Upper lobe of left lung (tissue), 6 donors: ENCODE results near the gene SLC5A6. TPM values are rescaled to one million over a fixed set of nuclear protein-coding genes. Genes with fewer than 3 reads are reported as not detected.

Source experiments
- ATAC-seq, 2 donors: fragments of 200-7000 bp; cut with Tn5 transposase; one replicate each; pipeline ENCODE4 v1.9.1; 2022; ENCODE audit warnings: mild to moderate bottlenecking in 2 of 2, moderate library complexity in 2 of 2; ENCODE audit not compliant: low FRiP score in 2 of 2
- DNase-seq, 2 donors: peaks; one replicate each; pipeline ENCODE4 v3.0.0-alpha.2; 2019 to 2020
- H3K27ac ChIP-seq, 4 donors: fragments of 200-600 bp; sonication (generic); one replicate each; pipeline ENCODE4 v1.5.1; 2016 to 2019
- H3K27me3 ChIP-seq, 4 donors: fragments of 200-600 bp; sonication (generic); one replicate each; pipeline ENCODE4 v1.5.1; 2017 to 2019
- H3K36me3 ChIP-seq, 4 donors: fragments of 200-600 bp; sonication (generic); one replicate each; pipeline ENCODE4 v1.5.1; 2016 to 2019
- H3K4me1 ChIP-seq, 4 donors: fragments of 200-600 bp; sonication (generic); one replicate each; pipeline ENCODE4 v1.5.1; 2018 to 2019
- H3K4me3 ChIP-seq, 4 donors: fragments of 200-600 bp; sonication (generic); one replicate each; pipeline ENCODE4 v1.5.1; 2017 to 2019; ENCODE audit warnings: mild to moderate bottlenecking in 2 of 4, moderate library complexity in 1 of 4
- H3K9me3 ChIP-seq, 4 donors: fragments of 200-600 bp; sonication (generic); one replicate each; pipeline ENCODE4 v1.5.1; 2018 to 2019
- EP300 ChIP-seq, 4 donors: sonication (generic); formaldehyde crosslinking; IDR thresholded peaks; one replicate each; pipeline ENCODE4 v1.5.1; 2017; ENCODE audit warnings: antibody characterized with exemption in 4 of 4, control low read depth in 2 of 4
- POLR2A ChIP-seq, 4 donors: fragments of 450-650 bp; IDR thresholded peaks; one replicate each; pipeline ENCODE4 v1.5.1; 2016 to 2017; ENCODE audit warnings: antibody characterized with exemption in 4 of 4, mild to moderate bottlenecking in 2 of 4
- POLR2AphosphoS5 ChIP-seq, 2 donors: sonication (generic); formaldehyde crosslinking; IDR thresholded peaks; one replicate each; pipeline ENCODE4 v1.5.1; 2017; ENCODE audit warnings: antibody characterized with exemption in 2 of 2
- WGBS, 2 donors: methylation state at CpG; one replicate each; pipeline ENCODE4 v1.1.5; 2017 to 2018; 5-methylcytosine and 5-hydroxymethylcytosine counted together
- total RNA-seq, 6 donors: library from RNA; depleted of rRNA in 4 of 6; stranded (reverse); fragments of >200 nt in 4 of 6; gene quantifications; one replicate each; pipeline versions ENCODE4 v1.1.0 to v1.2.1, GENCODE V29; 2016 to 2021
- TF ChIP-seq, protein P1 (sequence below), 6 experiments: fragments of 450-650 bp in 4 of 6; fragments of 200-600 bp in 2 of 6; sonication (generic) in 2 of 6; IDR thresholded peaks; one replicate each; pipeline ENCODE4 v1.5.1; 2016 to 2019; ENCODE audit warnings: antibody characterized with exemption in 6 of 6
- donor health status: DM: no; HTN: no; CAD: no; lungs with moderate emphysema.
- donor health status: DM: no; HTN: yes; CAD: no; lungs with severe emphysema.

Gene SLC5A6
- total RNA-seq, 6 donors from 2014 or later, result 13.6 to 29.6 (median 21.0) TPM

DNA sequence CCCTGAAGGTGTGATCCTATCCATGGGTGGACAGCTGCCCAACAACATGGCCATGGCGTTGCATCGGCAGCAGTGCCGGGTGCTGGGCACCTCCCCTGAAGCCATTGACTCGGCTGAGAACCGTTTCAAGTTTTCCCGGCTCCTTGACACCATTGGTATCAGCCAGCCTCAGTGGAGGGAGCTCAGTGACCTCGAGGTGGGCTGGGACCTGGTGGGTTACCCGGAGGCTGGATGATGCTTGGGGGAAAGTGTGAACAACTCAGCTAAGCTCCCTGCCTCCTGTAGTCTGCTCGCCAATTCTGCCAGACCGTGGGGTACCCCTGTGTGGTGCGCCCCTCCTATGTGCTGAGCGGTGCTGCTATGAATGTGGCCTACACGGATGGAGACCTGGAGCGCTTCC, 21.3 kb upstream of the SLC5A6 start:
- TF ChIP-seq POLR2A (IDR thresholded peaks at IDR 0.05) (no peak), POLR2AphosphoS5 (IDR thresholded peaks at IDR 0.05) (no peak), EP300 (IDR thresholded peaks at IDR 0.05) (no peak)
- TF ChIP-seq, protein P1, sequence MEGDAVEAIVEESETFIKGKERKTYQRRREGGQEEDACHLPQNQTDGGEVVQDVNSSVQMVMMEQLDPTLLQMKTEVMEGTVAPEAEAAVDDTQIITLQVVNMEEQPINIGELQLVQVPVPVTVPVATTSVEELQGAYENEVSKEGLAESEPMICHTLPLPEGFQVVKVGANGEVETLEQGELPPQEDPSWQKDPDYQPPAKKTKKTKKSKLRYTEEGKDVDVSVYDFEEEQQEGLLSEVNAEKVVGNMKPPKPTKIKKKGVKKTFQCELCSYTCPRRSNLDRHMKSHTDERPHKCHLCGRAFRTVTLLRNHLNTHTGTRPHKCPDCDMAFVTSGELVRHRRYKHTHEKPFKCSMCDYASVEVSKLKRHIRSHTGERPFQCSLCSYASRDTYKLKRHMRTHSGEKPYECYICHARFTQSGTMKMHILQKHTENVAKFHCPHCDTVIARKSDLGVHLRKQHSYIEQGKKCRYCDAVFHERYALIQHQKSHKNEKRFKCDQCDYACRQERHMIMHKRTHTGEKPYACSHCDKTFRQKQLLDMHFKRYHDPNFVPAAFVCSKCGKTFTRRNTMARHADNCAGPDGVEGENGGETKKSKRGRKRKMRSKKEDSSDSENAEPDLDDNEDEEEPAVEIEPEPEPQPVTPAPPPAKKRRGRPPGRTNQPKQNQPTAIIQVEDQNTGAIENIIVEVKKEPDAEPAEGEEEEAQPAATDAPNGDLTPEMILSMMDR (IDR thresholded peaks at IDR 0.05), result no peak
- Histone ChIP-seq H3K4me3 (no peak overlapping the region), H3K9me3 (no peaks in the 10 kb centered on the region), H3K27me3 (no peaks in the 10 kb centered on the region), H3K4me1 (no peaks in the 10 kb centered on the region), H3K36me3 (peaks cover 44 to 99% (median 86%) of the 10 kb centered on the region in 4 donors), H3K27ac (no peak overlapping the region)
- ATAC-seq, result peak in 1 of 2 donors; percentile 7
- no peak for DNase-seq
- WGBS, 2 donors, result 93 to 95% methylated on average over 9 to 14 of the region's 14 CpGs

DNA sequence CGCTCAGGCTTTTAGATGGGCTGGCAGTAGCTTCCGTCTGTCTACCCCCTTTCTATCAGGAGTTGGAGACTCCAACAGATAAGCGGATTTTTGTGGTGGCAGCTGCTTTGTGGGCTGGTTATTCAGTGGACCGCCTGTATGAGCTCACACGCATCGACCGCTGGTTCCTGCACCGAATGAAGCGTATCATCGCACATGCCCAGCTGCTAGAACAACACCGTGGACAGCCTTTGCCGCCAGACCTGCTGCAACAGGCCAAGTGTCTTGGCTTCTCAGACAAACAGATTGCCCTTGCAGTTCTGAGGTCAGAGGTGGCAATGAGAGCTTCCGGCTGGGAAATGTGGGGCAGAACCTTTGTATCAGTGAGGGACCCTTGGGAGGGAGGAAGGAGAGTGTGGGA, 19.9 kb upstream of the SLC5A6 start:
- Histone ChIP-seq H3K27me3 (no peaks in the 10 kb centered on the region), H3K9me3 (no peaks in the 10 kb centered on the region), H3K36me3 (peaks cover 36 to 98% (median 82%) of the 10 kb centered on the region in 4 donors), H3K4me1 (no peaks in the 10 kb centered on the region), H3K27ac (no peak overlapping the region), H3K4me3 (no peak overlapping the region)
- ATAC-seq (no peak), DNase-seq (no peak)
- WGBS, 2 donors, result 96% methylated on average over 13 of the region's 13 CpGs
- TF ChIP-seq EP300 (IDR thresholded peaks at IDR 0.05) (no peak), POLR2A (IDR thresholded peaks at IDR 0.05) (no peak), POLR2AphosphoS5 (IDR thresholded peaks at IDR 0.05) (no peak)
- TF ChIP-seq, protein P1 (IDR thresholded peaks at IDR 0.05), result no peak

DNA sequence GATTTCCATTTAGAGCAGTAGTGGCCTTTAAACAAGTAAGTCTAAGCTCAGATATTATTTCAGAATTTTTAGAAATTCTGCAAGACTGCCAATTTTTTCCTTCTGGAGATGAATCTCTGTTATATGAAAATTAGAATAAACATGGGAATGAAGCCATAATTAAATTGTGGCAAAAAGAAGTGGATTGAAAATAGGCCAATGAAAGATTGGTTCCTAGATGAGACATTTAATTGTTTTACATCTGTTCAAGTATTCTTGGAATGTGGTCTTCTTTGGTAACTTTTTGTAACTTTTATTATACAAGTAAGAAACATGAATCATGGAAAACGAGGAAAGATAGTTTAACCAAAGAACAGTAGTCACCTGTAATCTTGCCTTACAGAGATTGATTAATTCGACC, 15.4 kb upstream of the SLC5A6 start:
- Histone ChIP-seq H3K4me3 (no peak overlapping the region), H3K36me3 (peaks cover 16 to 98% (median 78%) of the 10 kb centered on the region in 4 donors), H3K4me1 (no peaks in the 10 kb centered on the region), H3K27ac (no peak overlapping the region), H3K27me3 (no peaks in the 10 kb centered on the region), H3K9me3 (no peaks in the 10 kb centered on the region)
- 91 to 92% methylated on average over 2 of the region's 2 CpGs for WGBS, 2 donors
- TF ChIP-seq POLR2AphosphoS5 (IDR thresholded peaks at IDR 0.05) (no peak), EP300 (IDR thresholded peaks at IDR 0.05) (no peak), POLR2A (IDR thresholded peaks at IDR 0.05) (no peak)
- TF ChIP-seq, protein P1 (IDR thresholded peaks at IDR 0.05), result no peak
- DNase-seq (no peak), ATAC-seq (no peak)

DNA sequence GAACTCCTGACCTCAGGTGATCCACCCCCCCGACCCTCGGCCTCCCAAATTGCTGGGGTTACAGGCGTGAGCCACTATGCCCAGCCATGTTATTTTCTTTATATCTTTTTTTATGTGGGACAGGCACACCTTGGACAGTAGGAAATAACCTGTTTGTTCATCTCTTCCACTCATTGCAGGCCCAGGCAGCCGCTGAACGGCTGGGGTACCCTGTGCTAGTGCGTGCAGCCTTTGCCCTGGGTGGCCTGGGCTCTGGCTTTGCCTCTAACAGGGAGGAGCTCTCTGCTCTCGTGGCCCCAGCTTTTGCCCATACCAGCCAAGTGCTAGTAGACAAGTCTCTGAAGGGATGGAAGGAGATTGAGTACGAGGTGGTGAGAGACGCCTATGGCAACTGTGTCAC, 13.5 kb upstream of the SLC5A6 start:
- ATAC-seq (no peak), DNase-seq (no peak)
- no peak overlapping the region for H3K4me3 ChIP-seq
- H3K27me3 ChIP-seq, result no peaks in the 10 kb centered on the region
- no peaks in the 10 kb centered on the region for H3K4me1 ChIP-seq
- WGBS, 2 donors, result 92 to 94% methylated on average over 9 of the region's 9 CpGs
- no peaks in the 10 kb centered on the region for H3K9me3 ChIP-seq
- H3K36me3 ChIP-seq, result peaks cover 9 to 93% (median 69%) of the 10 kb centered on the region in 4 donors
- TF ChIP-seq POLR2AphosphoS5 (IDR thresholded peaks at IDR 0.05) (no peak), EP300 (IDR thresholded peaks at IDR 0.05) (no peak), POLR2A (IDR thresholded peaks at IDR 0.05) (no peak)
- TF ChIP-seq, protein P1 (IDR thresholded peaks at IDR 0.05), result no peak
- H3K27ac ChIP-seq, result no peak overlapping the region

DNA sequence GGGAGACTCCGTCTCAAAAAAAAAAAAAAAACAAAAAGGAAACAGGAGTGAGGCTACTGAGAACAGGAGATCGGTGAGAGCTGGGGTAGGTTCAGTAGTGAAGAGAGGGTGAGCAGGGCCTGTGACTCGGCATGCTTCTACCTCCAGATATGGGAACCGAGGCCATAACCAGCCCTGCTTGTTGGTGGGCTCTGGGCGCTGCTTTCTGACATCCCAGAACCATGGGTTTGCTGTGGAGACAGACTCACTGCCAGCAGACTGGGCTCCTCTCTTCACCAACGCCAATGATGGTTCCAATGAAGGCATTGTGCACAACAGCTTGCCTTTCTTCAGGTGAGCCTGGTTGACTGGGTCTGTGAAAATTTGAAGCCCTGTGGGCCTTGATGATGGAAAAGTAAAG, 11.3 kb upstream of the SLC5A6 start:
- Histone ChIP-seq H3K27me3 (no peaks in the 10 kb centered on the region), H3K4me1 (peaks cover 0 to 2% (median 0%) of the 10 kb centered on the region in 4 donors), H3K9me3 (no peaks in the 10 kb centered on the region), H3K27ac (no peak overlapping the region), H3K4me3 (no peak overlapping the region), H3K36me3 (peaks cover 9 to 84% (median 61%) of the 10 kb centered on the region in 4 donors)
- ATAC-seq (no peak), DNase-seq (no peak)
- TF ChIP-seq, protein P1 (IDR thresholded peaks at IDR 0.05), result no peak
- TF ChIP-seq POLR2A (IDR thresholded peaks at IDR 0.05) (no peak), EP300 (IDR thresholded peaks at IDR 0.05) (no peak), POLR2AphosphoS5 (IDR thresholded peaks at IDR 0.05) (no peak)
- 97% methylated on average over 6 of the region's 6 CpGs for WGBS, 2 donors
